Ovary (tissue), 9 donors: ENCODE results near the gene PXMP4. TPM values are rescaled to one million over a fixed set of nuclear protein-coding genes. Genes with fewer than 3 reads are reported as not detected.
A peak's percentile ranks its signal among the peaks of the same experiment; 100 is the strongest.

Source experiments
- DNase-seq, 5 donors: peaks; one replicate each; pipeline ENCODE4 v3.0.0-alpha.2; 2019 to 2020
- H3K27ac ChIP-seq, 2 donors: fragments of 200-600 bp; one replicate each; pipeline versions ENCODE4 v1.5.1 to v1.8.0; 2019 to 2022
- H3K27me3 ChIP-seq: fragments of 200-600 bp; one replicate; pipeline ENCODE4 v1.8.0; 2022
- H3K36me3 ChIP-seq: fragments of 200-600 bp; sonication (generic); one replicate; pipeline ENCODE4 v1.5.1; 2019
- H3K4me1 ChIP-seq: one replicate; pipeline ENCODE4 v1.8.1; 2013; ENCODE audit warnings: mild to moderate bottlenecking, moderate library complexity; ENCODE audit not compliant: insufficient read depth
- H3K4me3 ChIP-seq: fragments of 200-600 bp; sonication (generic); one replicate; pipeline ENCODE4 v1.5.1; 2017
- H3K9me3 ChIP-seq, 2 donors: fragments of 200-600 bp in 1 of 2; sonication (generic) in 1 of 2; one replicate each; pipeline versions ENCODE4 v1.5.1 to v1.8.1; 2013 to 2019; ENCODE audit warnings: mild to moderate bottlenecking in 1 of 2, moderate library complexity in 1 of 2
- CTCF ChIP-seq, 3 donors: fragments of 450-650 bp in 2 of 3; fragments of 200-600 bp in 1 of 3; IDR thresholded peaks; one replicate each; pipeline versions ENCODE4 v1.5.1 to v1.8.0; 2016 to 2022; ENCODE audit warnings: antibody characterized with exemption in 3 of 3, mild to moderate bottlenecking in 1 of 3
- EP300 ChIP-seq: sonication (generic); formaldehyde crosslinking; IDR thresholded peaks from one replicate; pipeline ENCODE4 v1.6.1; 2017; ENCODE audit warnings: antibody characterized with exemption
- POLR2A ChIP-seq: fragments of 450-650 bp; IDR thresholded peaks from one replicate; pipeline ENCODE4 v1.6.1; 2017; ENCODE audit warnings: antibody characterized with exemption, mild to moderate bottlenecking, moderate library complexity
- WGBS, 3 donors: extraction: QIAGEN DNeasy Blood & Tissue Kit in 1 of 3; methylation state at CpG; one replicate each; pipeline versions ENCODE4 v1.1.5 to v1.1.7; 2013 to 2017; 5-methylcytosine and 5-hydroxymethylcytosine counted together
- intact Hi-C, 4 donors: fragments of 100-400 bp; cut with DNase I; formaldehyde crosslinking; loops; one replicate each; pipeline versions ENCODE4 v1.11.0 to v1.15.1; 2022 to 2023
- polyA plus RNA-seq, 2 donors: library from polyadenylated mRNA; stranded (reverse); fragments of 200-250 nt in 1 of 2; fragments of 350-450 nt in 1 of 2; fragmentation: Illumina TruSeq in 1 of 2; extraction: RNeasy Lipid Tissue Mini Kit (QIAGEN cat#74804) in 1 of 2; gene quantifications; one replicate each; pipeline ENCODE4 v1.2.3, GENCODE V29; 2013 to 2014
- total RNA-seq, 7 donors: library from RNA; depleted of rRNA in 2 of 7; stranded (reverse); fragments of >200 nt in 2 of 7; fragmentation: NEBNext Ultra II Directional in 3 of 7; extraction: Animal tissue kit (Norgen Biotek cat#: 25700) in 3 of 7; gene quantifications; one replicate each; pipeline versions ENCODE4 v1.1.0 to v1.2.4, GENCODE V29; 2016 to 2023
- donor health status: DM: no; HTN: no; CAD: no; lungs with moderate emphysema.
- donor health status: DM: no; HTN: no; CAD: no.
- donor health status: Bipolar disorder and iron deficiency.
- donor health status: DM: yes; HTN: yes; CAD: no.
- donor health status: DM: no; HTN: no; CAD: no.
- donor health status: DM: yes; HTN: yes; CAD: no.

Gene PXMP4
- total and polyA plus RNA-seq, 9 donors: 3.4 to 15.1 (median 10.3) TPM

GRCh38 chr20:33740189-33740588, 20.1 kb upstream of the PXMP4 start:
- no peak overlapping the region for H3K4me3 ChIP-seq
- no peaks in the 10 kb centered on the region for H3K27me3 ChIP-seq
- intact Hi-C loops: no loop called here
- TF ChIP-seq POLR2A (no peak), CTCF (IDR thresholded peaks at IDR 0.05) (no peak), EP300 (no peak)
- no peak for DNase-seq
- H3K9me3 ChIP-seq: no peaks in the 10 kb centered on the region
- H3K27ac ChIP-seq: no peak overlapping the region
- 92 to 96% (median 95%) methylated on average over 1 of the region's 1 CpG for WGBS, 3 donors
- no peaks in the 10 kb centered on the region for H3K36me3 ChIP-seq
- H3K4me1 ChIP-seq: no peaks in the 10 kb centered on the region

- H3K27me3 ChIP-seq: no peaks in the 10 kb centered on the region
- no peaks in the 10 kb centered on the region for H3K36me3 ChIP-seq
- H3K27ac ChIP-seq: no peak overlapping the region
- no peaks in the 10 kb centered on the region for H3K9me3 ChIP-seq
- intact Hi-C loops: loop anchor here in 1 of 4 donors (10.0 kb wide), 1 partner anchor 75 kb away; the partner anchor contains the start of genes ACTL10 and C20orf144
- 87 to 89% (median 88%) methylated on average over 7 of the region's 7 CpGs for WGBS, 3 donors
- TF ChIP-seq CTCF (IDR thresholded peaks at IDR 0.05) (no peak), EP300 (no peak), POLR2A (no peak)
- DNase-seq: no peak
- H3K4me1 ChIP-seq: no peaks in the 10 kb centered on the region
- H3K4me3 ChIP-seq: no peak overlapping the region
Measured at GRCh38 chr20:33739493-33739892, 19.4 kb upstream of the PXMP4 start.

DNA sequence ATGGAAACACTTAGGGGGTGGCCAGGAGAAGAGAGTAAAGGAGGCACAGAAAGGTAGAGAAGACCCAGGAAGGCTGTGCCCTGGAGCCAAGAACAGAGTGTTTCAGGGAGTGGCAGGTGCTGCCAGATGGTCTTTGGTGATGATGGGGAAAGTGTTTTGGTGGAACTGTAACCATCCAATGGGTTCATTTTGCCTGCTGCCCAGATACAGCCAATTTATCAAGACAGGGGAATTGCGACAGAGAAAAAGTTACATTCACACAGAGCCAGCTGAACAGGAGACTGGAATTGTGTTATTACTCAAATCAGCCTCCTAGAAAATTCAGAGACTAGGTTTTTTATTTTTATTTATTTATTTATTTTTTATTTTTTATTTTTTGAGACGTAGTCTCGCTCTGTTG, 16.9 kb upstream of the PXMP4 start:
- Histone ChIP-seq H3K27ac (no peak overlapping the region), H3K27me3 (no peaks in the 10 kb centered on the region), H3K4me1 (peaks cover 8% of the 10 kb centered on the region), H3K9me3 (no peaks in the 10 kb centered on the region), H3K36me3 (no peaks in the 10 kb centered on the region), H3K4me3 (no peak overlapping the region)
- no peak for DNase-seq
- WGBS, 3 donors: 96 to 99% (median 97%) methylated on average over 3 of the region's 3 CpGs
- no peak for TF ChIP-seq POLR2A
- no peak for TF ChIP-seq EP300
- no peak for TF ChIP-seq CTCF (IDR thresholded peaks at IDR 0.05)
- intact Hi-C loops: loop anchor here in 1 of 4 donors (10.0 kb wide), 1 partner anchor 72 kb away; the partner anchor contains the start of genes ACTL10 and C20orf144

DNA sequence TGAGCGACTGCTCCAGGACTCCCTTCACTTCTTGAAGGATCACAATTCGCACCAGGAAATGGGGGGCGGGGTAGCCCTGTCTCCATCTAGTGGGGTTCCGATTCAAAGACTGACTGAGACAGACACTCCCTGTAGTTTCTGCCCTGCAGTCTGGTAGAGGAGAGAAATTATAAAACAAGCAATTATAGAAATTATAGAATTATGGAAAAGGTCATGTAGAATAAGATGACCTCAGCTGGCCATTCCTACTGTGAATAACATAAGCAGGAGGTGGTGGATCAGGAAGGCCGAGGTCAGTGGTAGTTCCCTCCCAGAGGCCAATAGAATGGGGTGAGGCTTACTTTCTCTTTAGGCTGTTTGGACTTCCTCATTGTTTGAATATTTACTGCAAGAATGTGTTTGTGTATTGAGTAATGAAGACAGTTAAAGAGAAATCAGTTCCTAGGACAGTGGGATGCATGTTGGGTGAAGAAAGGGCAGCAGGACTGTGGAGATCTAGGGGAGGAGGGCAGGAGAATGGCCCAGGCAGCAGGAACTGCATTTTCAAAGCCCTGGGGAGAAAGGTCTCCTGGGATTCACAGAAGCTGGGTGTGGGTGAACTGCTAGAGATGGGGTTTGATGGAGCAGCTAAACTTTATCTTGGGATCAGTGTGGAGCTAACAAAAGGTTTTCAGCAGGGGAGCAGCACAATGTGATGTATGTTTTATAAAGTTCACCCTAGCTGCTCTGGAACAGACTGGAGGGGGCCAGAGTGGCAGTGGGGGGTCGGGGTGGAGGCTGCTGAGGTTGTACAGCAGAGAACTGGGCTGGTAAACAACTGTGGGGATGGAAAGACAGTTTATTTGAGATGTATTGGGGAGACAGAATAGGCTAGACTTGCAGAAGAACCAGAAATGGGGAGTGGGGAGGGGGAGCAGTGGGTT, 13.8 kb upstream of the PXMP4 start:
- intact Hi-C loops: loop anchor here in 3 of 4 donors (5.0 to 10.0 kb wide), 3 partner anchors 57 to 69 kb away; partner anchors contain the start of genes ACTL10 (in 2 of the 3) and C20orf144 (in 1 of the 3)

More for the DNA sequence above, 13.8 kb upstream of the PXMP4 start:
- Histone ChIP-seq H3K4me1 (peaks cover 13% of the 10 kb centered on the region), H3K27ac (peak overlapping the region in 1 of 2 donors; percentile 59), H3K4me3 (no peak overlapping the region), H3K27me3 (no peaks in the 10 kb centered on the region), H3K9me3 (no peaks in the 10 kb centered on the region), H3K36me3 (no peaks in the 10 kb centered on the region)
- peak in 2 of 5 donors; percentile 28 to 50 for DNase-seq
- TF ChIP-seq EP300: no peak
- TF ChIP-seq POLR2A: no peak
- TF ChIP-seq CTCF (IDR thresholded peaks at IDR 0.05): no peak
- 38 to 49% (median 48%) methylated on average over 6 of the region's 6 CpGs for WGBS, 3 donors
